DND-41 (cell line): ENCODE measurements around the gene DLST.

Experiments
- ATAC-seq: fragments of 200-7000 bp; cut with Tn5 transposase; 3 replicates; pipeline ENCODE4 v1.9.1; 2021; ENCODE audit warnings: low read depth; ENCODE audit not compliant: insufficient read depth
- DNase-seq: peaks from one replicate; pipeline ENCODE4 v3.0.0-alpha.2; 2020
- H2AFZ ChIP-seq: 2 replicates; pipeline ENCODE4 v1.6.0; 2012; ENCODE audit warnings: low read depth, low read length
- H3K27ac ChIP-seq: 2 replicates; pipeline ENCODE4 v1.5.1; 2012; ENCODE audit warnings: low read length, inconsistent platforms
- H3K27me3 ChIP-seq: fragments of 200-600 bp; sonication (generic); 2 replicates; pipeline ENCODE4 v1.6.0; 2012; ENCODE audit warnings: low read length, mild to moderate bottlenecking, inconsistent platforms; ENCODE audit not compliant: insufficient read depth, poor library complexity
- H3K36me3 ChIP-seq: 2 replicates; pipeline ENCODE4 v1.5.1; 2012; ENCODE audit warnings: low read length, inconsistent platforms; ENCODE audit not compliant: insufficient read depth
- H3K4me1 ChIP-seq: 2 replicates; pipeline ENCODE4 v1.5.1; 2012; ENCODE audit warnings: mild to moderate bottlenecking, low read length; ENCODE audit not compliant: insufficient read depth
- H3K4me2 ChIP-seq: 2 replicates; pipeline ENCODE4 v1.6.0; 2012; ENCODE audit warnings: mild to moderate bottlenecking, moderate library complexity, low read length, inconsistent platforms; ENCODE audit not compliant: insufficient read depth
- H3K4me3 ChIP-seq, 2 experiments: fragments of 200-600 bp in 1 of 2; shearing (Covaris generic) in 1 of 2; 2 replicates each; pipeline ENCODE4 v1.5.1; 2012 to 2016; ENCODE audit warnings: inconsistent platforms in 2 of 2, low read length in 2 of 2, mild to moderate bottlenecking in 2 of 2, low read depth in 1 of 2, moderate library complexity in 1 of 2
- H3K79me2 ChIP-seq: 2 replicates; pipeline ENCODE4 v1.6.0; 2012; ENCODE audit warnings: low read length, inconsistent platforms; ENCODE audit not compliant: insufficient read depth
- H3K9ac ChIP-seq: 2 replicates; pipeline ENCODE4 v1.6.0; 2012; ENCODE audit warnings: low read depth, mild to moderate bottlenecking, inconsistent platforms, low read length, moderate library complexity
- H3K9me3 ChIP-seq: 2 replicates; pipeline ENCODE4 v1.5.1; 2012; ENCODE audit warnings: low read length, moderate library complexity, mild to moderate bottlenecking, inconsistent platforms; ENCODE audit not compliant: insufficient read depth, severe bottlenecking
- H4K20me1 ChIP-seq: 2 replicates; pipeline ENCODE4 v1.6.0; 2012; ENCODE audit warnings: low read length; ENCODE audit not compliant: insufficient read depth
- EZH2 ChIP-seq: IDR thresholded peaks from 3 replicates; pipeline ENCODE4 v1.6.1; 2012; ENCODE audit warnings: borderline replicate concordance, low read depth, mild to moderate bottlenecking, moderate library complexity, low read length, inconsistent platforms; ENCODE audit not compliant: severe bottlenecking
- TF ChIP-seq, protein P1 (sequence below): IDR thresholded peaks from 2 replicates; pipeline ENCODE4 v1.5.1; 2012; ENCODE audit warnings: borderline replicate concordance, low read length, moderate library complexity, mild to moderate bottlenecking; ENCODE audit not compliant: poor library complexity, severe bottlenecking; ENCODE audit errors: extremely low read depth

DLST gene

GRCh38 chr14:74891870-74892269, 10.2 kb downstream of the DLST start:
- Histone ChIP-seq H3K9ac (no peak overlapping the region), H3K9me3 (no peaks in the 10 kb centered on the region), H3K27me3 (no peaks in the 10 kb centered on the region)

DNA sequence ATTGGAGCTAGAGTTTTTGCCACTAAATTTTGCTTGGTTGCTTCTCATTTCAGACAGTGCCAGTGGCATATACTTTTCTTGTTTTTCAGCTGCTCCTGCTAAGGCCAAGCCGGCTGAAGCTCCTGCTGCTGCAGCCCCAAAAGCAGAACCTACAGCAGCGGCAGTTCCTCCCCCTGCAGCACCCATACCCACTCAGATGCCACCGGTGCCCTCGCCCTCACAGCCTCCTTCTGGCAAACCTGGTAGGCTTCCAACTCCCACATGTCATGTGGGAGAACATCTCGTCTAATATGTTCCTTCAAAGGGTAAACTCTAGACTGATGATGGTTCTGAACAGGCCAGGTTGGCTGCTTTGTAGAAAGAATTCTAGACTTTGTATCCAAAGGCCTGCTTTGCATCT, 11.0 kb downstream of the DLST start:
- H3K27me3 ChIP-seq, result no peaks in the 10 kb centered on the region
- peaks cover 14% of the 10 kb centered on the region; the same call in 1 of the 2 replicates for H4K20me1 ChIP-seq
- no peak for ATAC-seq
- H3K4me2 ChIP-seq, result no peak overlapping the region
- TF ChIP-seq, protein P1, sequence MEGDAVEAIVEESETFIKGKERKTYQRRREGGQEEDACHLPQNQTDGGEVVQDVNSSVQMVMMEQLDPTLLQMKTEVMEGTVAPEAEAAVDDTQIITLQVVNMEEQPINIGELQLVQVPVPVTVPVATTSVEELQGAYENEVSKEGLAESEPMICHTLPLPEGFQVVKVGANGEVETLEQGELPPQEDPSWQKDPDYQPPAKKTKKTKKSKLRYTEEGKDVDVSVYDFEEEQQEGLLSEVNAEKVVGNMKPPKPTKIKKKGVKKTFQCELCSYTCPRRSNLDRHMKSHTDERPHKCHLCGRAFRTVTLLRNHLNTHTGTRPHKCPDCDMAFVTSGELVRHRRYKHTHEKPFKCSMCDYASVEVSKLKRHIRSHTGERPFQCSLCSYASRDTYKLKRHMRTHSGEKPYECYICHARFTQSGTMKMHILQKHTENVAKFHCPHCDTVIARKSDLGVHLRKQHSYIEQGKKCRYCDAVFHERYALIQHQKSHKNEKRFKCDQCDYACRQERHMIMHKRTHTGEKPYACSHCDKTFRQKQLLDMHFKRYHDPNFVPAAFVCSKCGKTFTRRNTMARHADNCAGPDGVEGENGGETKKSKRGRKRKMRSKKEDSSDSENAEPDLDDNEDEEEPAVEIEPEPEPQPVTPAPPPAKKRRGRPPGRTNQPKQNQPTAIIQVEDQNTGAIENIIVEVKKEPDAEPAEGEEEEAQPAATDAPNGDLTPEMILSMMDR, result no peak
- no peak for TF ChIP-seq EZH2
- peaks cover 18% of the 10 kb centered on the region for H3K79me2 ChIP-seq
- no peaks in the 10 kb centered on the region for H3K4me1 ChIP-seq
- H3K9me3 ChIP-seq, result no peaks in the 10 kb centered on the region
- peaks cover 92% of the 10 kb centered on the region for H3K36me3 ChIP-seq
- DNase-seq, result no peak
- no peak overlapping the region for H3K27ac ChIP-seq
- H3K4me3 ChIP-seq, result no peak overlapping the region
- H3K9ac ChIP-seq, result no peak overlapping the region
- no peak overlapping the region for H2AFZ ChIP-seq

More at GRCh38 chr14:74891870-74892269, 10.2 kb downstream of the DLST start:
- Histone ChIP-seq H3K36me3 (peaks cover 88% of the 10 kb centered on the region), H3K4me3 (no peak overlapping the region), H3K27ac (no peak overlapping the region), H4K20me1 (peaks cover 14% of the 10 kb centered on the region; the same call in 1 of the 2 replicates), H2AFZ (no peak overlapping the region), H3K4me2 (no peak overlapping the region), H3K79me2 (peaks cover 27% of the 10 kb centered on the region), H3K4me1 (no peaks in the 10 kb centered on the region)
- ATAC-seq (no peak), DNase-seq (no peak)
- no peak for TF ChIP-seq EZH2
- TF ChIP-seq, protein P1, result no peak

GRCh38 chr14:74893614-74894091, 11.9 kb downstream of the DLST start:
- Histone ChIP-seq H3K9me3 (no peaks in the 10 kb centered on the region), H3K9ac (no peak overlapping the region), H3K4me2 (no peak overlapping the region), H3K4me1 (no peaks in the 10 kb centered on the region), H3K27me3 (no peaks in the 10 kb centered on the region), H3K36me3 (peaks cover 95% of the 10 kb centered on the region), H3K79me2 (peaks cover 9% of the 10 kb centered on the region), H4K20me1 (peaks cover 7% of the 10 kb centered on the region; the same call in 1 of the 2 replicates), H3K27ac (no peak overlapping the region), H2AFZ (no peak overlapping the region), H3K4me3 (no peak overlapping the region)
- DNase-seq (no peak), ATAC-seq (no peak)
- TF ChIP-seq, protein P1, result no peak
- no peak for TF ChIP-seq EZH2

DNA sequence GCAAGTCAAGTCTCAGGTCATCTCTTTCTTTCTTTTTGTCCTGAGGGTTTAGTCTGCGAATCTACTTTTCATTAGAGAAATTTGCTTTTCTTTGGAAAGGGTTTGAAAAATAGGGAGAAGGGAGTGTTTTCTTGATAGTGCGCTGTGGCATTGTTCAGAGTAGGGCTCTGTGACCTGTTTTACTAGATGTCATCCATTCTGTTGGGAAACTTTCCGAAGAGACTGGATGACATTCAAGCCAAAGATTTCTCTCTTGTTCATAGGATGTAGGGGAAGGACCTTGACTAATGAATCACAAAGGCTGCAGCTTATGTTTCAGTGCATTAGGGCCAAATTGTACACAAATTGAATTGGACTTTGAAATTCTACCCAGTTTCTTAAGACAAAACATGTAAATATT, 14.7 kb downstream of the DLST start:
- no peak overlapping the region for H3K9ac ChIP-seq
- DNase-seq (no peak), ATAC-seq (no peak)
- 0 out of 2 replicates have a peak, but pooled peaks cover 3% of the 10 kb centered on the region for H3K79me2 ChIP-seq
- H3K27ac ChIP-seq, result no peak overlapping the region
- no peak overlapping the region for H2AFZ ChIP-seq
- H3K4me2 ChIP-seq, result no peak overlapping the region
- H3K4me1 ChIP-seq, result no peaks in the 10 kb centered on the region
- H3K27me3 ChIP-seq, result no peaks in the 10 kb centered on the region
- H4K20me1 ChIP-seq, result peaks cover 9% of the 10 kb centered on the region; the same call in 1 of the 2 replicates
- no peak overlapping the region for H3K4me3 ChIP-seq
- H3K9me3 ChIP-seq, result no peaks in the 10 kb centered on the region
- H3K36me3 ChIP-seq, result peaks cover 98% of the 10 kb centered on the region
- TF ChIP-seq, protein P1, result no peak
- no peak for TF ChIP-seq EZH2
